Sigmoid colon (tissue), 7 donors: ENCODE data around the gene CNIH3. TPM values are rescaled to one million over a fixed set of nuclear protein-coding genes. Genes with fewer than 3 reads are reported as not detected.

Experiments
- DNase-seq: peaks from one replicate; pipeline ENCODE4 v3.0.0-alpha.2; 2019
- H3K27ac ChIP-seq, 4 donors: fragments of 200-600 bp; sonication (generic); one replicate each; pipeline ENCODE4 v1.5.1; 2016 to 2019; ENCODE audit warnings: mild to moderate bottlenecking in 1 of 4
- H3K27me3 ChIP-seq, 3 donors: fragments of 200-600 bp; sonication (generic); one replicate each; pipeline ENCODE4 v1.5.1; 2019; ENCODE audit warnings: mild to moderate bottlenecking in 1 of 3
- H3K36me3 ChIP-seq, 4 donors: fragments of 200-600 bp; sonication (generic); one replicate each; pipeline ENCODE4 v1.5.1; 2016 to 2019
- H3K4me1 ChIP-seq, 4 donors: fragments of 200-600 bp; sonication (generic); one replicate each; pipeline ENCODE4 v1.5.1; 2017 to 2019
- H3K4me3 ChIP-seq, 4 donors: fragments of 200-600 bp; sonication (generic); one replicate each; pipeline ENCODE4 v1.5.1; 2017 to 2019; ENCODE audit warnings: mild to moderate bottlenecking in 2 of 4, moderate library complexity in 1 of 4
- H3K9me3 ChIP-seq, 4 donors: fragments of 200-600 bp in 3 of 4; sonication (generic) in 3 of 4; one replicate each; pipeline versions ENCODE4 v1.5.1 to v1.6.1; 2013 to 2019
- CTCF ChIP-seq, 4 experiments: fragments of 450-650 bp in 3 of 4; fragments of 200-600 bp in 1 of 4; IDR thresholded peaks; one replicate each; pipeline ENCODE4 v1.5.1; 2016 to 2019; ENCODE audit warnings: antibody characterized with exemption in 4 of 4, mild to moderate bottlenecking in 3 of 4, moderate library complexity in 2 of 4
- EP300 ChIP-seq, 4 donors: sonication (generic); formaldehyde crosslinking; IDR thresholded peaks; one replicate each; pipeline ENCODE4 v1.6.1; 2017; ENCODE audit warnings: antibody characterized with exemption in 4 of 4
- POLR2A ChIP-seq, 2 donors: fragments of 450-650 bp; IDR thresholded peaks; one replicate each; pipeline ENCODE4 v1.6.1; 2016; ENCODE audit warnings: antibody characterized with exemption in 2 of 2, mild to moderate bottlenecking in 2 of 2, moderate library complexity in 2 of 2
- POLR2AphosphoS5 ChIP-seq, 4 donors: sonication (generic); formaldehyde crosslinking; IDR thresholded peaks; one replicate each; pipeline ENCODE4 v1.6.1; 2017; ENCODE audit warnings: antibody characterized with exemption in 4 of 4
- WGBS, 2 donors: extraction: QIAGEN DNeasy Blood & Tissue Kit; methylation state at CpG; one replicate each; pipeline ENCODE4 v1.1.7; 2013; 5-methylcytosine and 5-hydroxymethylcytosine counted together
- intact Hi-C: fragments of 100-400 bp; cut with DNase I; formaldehyde crosslinking; loops from one replicate; pipeline ENCODE4 v1.15.1; 2023
- polyA plus RNA-seq, 3 donors: library from polyadenylated mRNA; stranded (reverse); fragments of 200-250 nt; gene quantifications; one replicate each; pipeline ENCODE4 v1.2.3, GENCODE V29; 2013
- total RNA-seq, 4 donors: library from RNA; depleted of rRNA; stranded (reverse); fragments of >200 nt; gene quantifications; one replicate each; pipeline ENCODE4 v1.1.0, GENCODE V29; 2016
- donor health status: healthy with polysubstance abuse.
- donor health status: Bipolar disorder and iron deficiency.
- donor health status: healthy.

Gene CNIH3
- total and polyA plus RNA-seq, 7 donors, result 0.60 to 2.8 (median 1.4) TPM

- intact Hi-C loops, result no loop called here
- H3K4me3 ChIP-seq, result no peak overlapping the region
- no peaks in the 10 kb centered on the region for H3K9me3 ChIP-seq
These were observed 167.0 kb downstream of the CNIH3 start for GRCh38 chr1:224783006-224783651.

GRCh38 chr1:224784265-224785039 lies 168.3 kb downstream of the CNIH3 start:
- intact Hi-C loops, result no loop called here
- TF ChIP-seq CTCF (IDR thresholded peaks at IDR 0.05) (no peak), POLR2AphosphoS5 (IDR thresholded peaks at IDR 0.05) (no peak)
- no peak overlapping the region for H3K4me3 ChIP-seq
- H3K36me3 ChIP-seq, result no peaks in the 10 kb centered on the region
- no peaks in the 10 kb centered on the region for H3K4me1 ChIP-seq
- H3K27me3 ChIP-seq, result no peaks in the 10 kb centered on the region
- H3K9me3 ChIP-seq, result no peaks in the 10 kb centered on the region
- 83 to 84% methylated on average over 4 of the region's 4 CpGs for WGBS, 2 donors
- DNase-seq, result no peak
- no peak overlapping the region for H3K27ac ChIP-seq

More at GRCh38 chr1:224783006-224783651, 167.0 kb downstream of the CNIH3 start:
- TF ChIP-seq POLR2A (IDR thresholded peaks at IDR 0.05) (no peak), CTCF (IDR thresholded peaks at IDR 0.05) (no peak), EP300 (IDR thresholded peaks at IDR 0.05) (no peak), POLR2AphosphoS5 (IDR thresholded peaks at IDR 0.05) (no peak)
- DNase-seq, result no peak
- H3K4me1 ChIP-seq, result no peaks in the 10 kb centered on the region
- no peaks in the 10 kb centered on the region for H3K27me3 ChIP-seq
- H3K36me3 ChIP-seq, result no peaks in the 10 kb centered on the region
- 55 to 63% methylated on average over 5 of the region's 5 CpGs for WGBS, 2 donors
- H3K27ac ChIP-seq, result no peak overlapping the region

GRCh38 chr1:224785040-224785328 lies 168.9 kb downstream of the CNIH3 start:
- Histone ChIP-seq H3K36me3 (no peaks in the 10 kb centered on the region), H3K27ac (no peak overlapping the region), H3K4me3 (no peak overlapping the region), H3K4me1 (no peaks in the 10 kb centered on the region), H3K9me3 (no peaks in the 10 kb centered on the region), H3K27me3 (no peaks in the 10 kb centered on the region)
- intact Hi-C loops, result no loop called here
- no peak for DNase-seq
- 15 to 37% methylated on average over 2 of the region's 2 CpGs for WGBS, 2 donors
- TF ChIP-seq POLR2AphosphoS5 (IDR thresholded peaks at IDR 0.05) (no peak), POLR2A (IDR thresholded peaks at IDR 0.05) (no peak), EP300 (IDR thresholded peaks at IDR 0.05) (no peak), CTCF (IDR thresholded peaks at IDR 0.05) (no peak)

DNA sequence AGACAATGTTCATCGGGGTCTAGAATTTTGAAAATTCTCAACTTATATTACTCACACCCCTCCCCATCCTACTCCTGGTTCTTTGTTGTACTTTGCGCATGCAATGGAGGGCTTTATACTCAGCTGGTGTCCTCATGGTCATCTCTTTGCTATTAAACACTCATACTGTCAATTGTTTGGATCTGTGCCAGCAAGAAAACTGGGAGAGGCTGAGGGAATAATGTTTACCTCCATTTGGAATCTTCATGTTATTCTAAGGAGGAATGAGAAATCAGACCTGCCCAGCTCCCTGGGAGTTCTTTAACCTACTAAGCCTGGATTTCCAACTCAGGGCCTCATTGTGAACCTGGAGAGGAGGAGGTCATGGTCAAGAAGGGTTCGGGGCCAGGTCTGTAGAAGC lies 169.5 kb downstream of the CNIH3 start:
- Histone ChIP-seq H3K4me3 (no peak overlapping the region), H3K4me1 (no peaks in the 10 kb centered on the region), H3K9me3 (no peaks in the 10 kb centered on the region), H3K27me3 (no peaks in the 10 kb centered on the region), H3K36me3 (no peaks in the 10 kb centered on the region), H3K27ac (no peak overlapping the region)
- 81 to 90% methylated on average over 3 of the region's 3 CpGs for WGBS, 2 donors
- intact Hi-C loops, result no loop called here
- DNase-seq, result no peak
- TF ChIP-seq EP300 (IDR thresholded peaks at IDR 0.05), result no peak
- TF ChIP-seq POLR2A (IDR thresholded peaks at IDR 0.05), result no peak
- TF ChIP-seq POLR2AphosphoS5 (IDR thresholded peaks at IDR 0.05), result no peak
- no peak for TF ChIP-seq CTCF (IDR thresholded peaks at IDR 0.05)
